NB4 (cell line): ENCODE measurements around the gene RAPGEF5.

Experiments
- DNase-seq: peaks from one replicate; pipeline ENCODE4 v3.0.0; 2010; ENCODE audit warnings: low read depth
- H3K4me3 ChIP-seq: one replicate; pipeline ENCODE4 v1.5.1; 2011; ENCODE audit warnings: mild to moderate bottlenecking, low read depth, low read length, moderate library complexity
- CTCF ChIP-seq: IDR thresholded peaks from one replicate; pipeline ENCODE4 v1.5.1; 2012; ENCODE audit warnings: low read depth, low read length
- MAX ChIP-seq: IDR thresholded peaks from 2 replicates; pipeline ENCODE4 v1.6.1; 2011; ENCODE audit warnings: low read depth, low read length
- MYC ChIP-seq: IDR thresholded peaks from 2 replicates; pipeline ENCODE4 v1.6.1; 2011; ENCODE audit warnings: low read depth, low read length
- POLR2A ChIP-seq: IDR thresholded peaks from 2 replicates; pipeline ENCODE4 v1.6.1; 2011; ENCODE audit warnings: mild to moderate bottlenecking; ENCODE audit not compliant: insufficient read length; ENCODE audit errors: extremely low read depth

RAPGEF5 gene

GRCh38 chr7:22137466-22137865, 219.5 kb downstream of the RAPGEF5 start:
- TF ChIP-seq MAX = no peak
- TF ChIP-seq MYC = no peak
- TF ChIP-seq POLR2A = no peak
- TF ChIP-seq CTCF = no peak
- no peak for DNase-seq
- no peak overlapping the region for H3K4me3 ChIP-seq

- no peak for TF ChIP-seq CTCF
- TF ChIP-seq MAX = no peak
- no peak for TF ChIP-seq MYC
- TF ChIP-seq POLR2A = no peak
- no peak for DNase-seq
- H3K4me3 ChIP-seq = no peak overlapping the region
These were observed 219.9 kb downstream of the RAPGEF5 start for GRCh38 chr7:22137026-22137425.

- no peak for DNase-seq
- no peak for TF ChIP-seq MAX
- TF ChIP-seq POLR2A = no peak
- no peak for TF ChIP-seq CTCF
- TF ChIP-seq MYC = no peak
These were observed 227.0 kb downstream of the RAPGEF5 start for GRCh38 chr7:22129819-22130580.

GRCh38 chr7:22129166-22129565, 227.8 kb downstream of the RAPGEF5 start:
- DNase-seq = no peak
- TF ChIP-seq POLR2A (no peak), MYC (no peak), CTCF (no peak), MAX (no peak)
- no peak overlapping the region for H3K4me3 ChIP-seq

More at GRCh38 chr7:22129819-22130580, 227.0 kb downstream of the RAPGEF5 start:
- no peak overlapping the region for H3K4me3 ChIP-seq

GRCh38 chr7:22128528-22128920, 228.4 kb downstream of the RAPGEF5 start:
- no peak for TF ChIP-seq MYC
- no peak for TF ChIP-seq POLR2A
- no peak for TF ChIP-seq MAX
- no peak for TF ChIP-seq CTCF
- DNase-seq = no peak
- no peak overlapping the region for H3K4me3 ChIP-seq
